ENCODE measurements around the gene SNRPD3.
"Not testable (repeated sequence)": the region's sequence is repeated elsewhere in the genome, so short reads cannot be mapped to it uniquely, and the experiment has no call there.

Gene SNRPD3

DNA sequence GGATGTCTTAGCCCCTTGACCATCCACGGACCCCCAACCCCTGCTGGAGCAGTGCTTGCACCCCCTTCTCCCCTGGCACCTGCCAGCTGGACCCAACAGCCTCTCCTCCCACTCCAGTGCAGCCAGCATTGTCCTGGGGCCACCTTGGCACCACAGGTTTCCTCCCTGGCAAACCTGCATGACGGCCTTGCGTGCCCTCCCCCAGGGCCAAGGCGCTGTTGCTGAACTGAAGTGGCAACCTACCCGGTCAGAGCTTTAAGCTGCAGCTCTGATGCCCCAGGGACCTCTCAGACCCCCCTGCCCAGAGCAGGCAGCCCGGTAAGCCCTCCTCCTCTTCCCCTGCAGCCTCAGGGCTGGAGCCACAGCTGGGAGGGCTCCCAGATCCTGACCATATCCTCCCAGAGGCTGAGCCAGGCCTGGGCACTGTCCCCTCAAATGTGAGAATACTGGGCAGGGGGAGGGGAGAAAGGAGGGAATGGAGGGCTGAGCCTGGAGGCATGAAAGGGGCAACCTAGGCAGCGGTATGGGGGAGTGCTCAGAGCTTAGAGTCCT, 38.8 kb downstream of the SNRPD3 start:
- no peaks in the 10 kb centered on the region for H3K27me3 ChIP-seq (ENCODE audit: insufficient read depth, low read length, poor library complexity, severe bottlenecking)
- H3K9me3 ChIP-seq (ENCODE audit: insufficient read depth, low read depth, low read length): no peaks in the 10 kb centered on the region
- no peaks in the 10 kb centered on the region for H3K36me3 ChIP-seq (ENCODE audit: insufficient read depth, low read length)
- peaks cover 18% of the 10 kb centered on the region for H3K4me1 ChIP-seq (ENCODE audit: insufficient read depth, low read length, poor library complexity, severe bottlenecking)
- TF ChIP-seq, protein P1, sequence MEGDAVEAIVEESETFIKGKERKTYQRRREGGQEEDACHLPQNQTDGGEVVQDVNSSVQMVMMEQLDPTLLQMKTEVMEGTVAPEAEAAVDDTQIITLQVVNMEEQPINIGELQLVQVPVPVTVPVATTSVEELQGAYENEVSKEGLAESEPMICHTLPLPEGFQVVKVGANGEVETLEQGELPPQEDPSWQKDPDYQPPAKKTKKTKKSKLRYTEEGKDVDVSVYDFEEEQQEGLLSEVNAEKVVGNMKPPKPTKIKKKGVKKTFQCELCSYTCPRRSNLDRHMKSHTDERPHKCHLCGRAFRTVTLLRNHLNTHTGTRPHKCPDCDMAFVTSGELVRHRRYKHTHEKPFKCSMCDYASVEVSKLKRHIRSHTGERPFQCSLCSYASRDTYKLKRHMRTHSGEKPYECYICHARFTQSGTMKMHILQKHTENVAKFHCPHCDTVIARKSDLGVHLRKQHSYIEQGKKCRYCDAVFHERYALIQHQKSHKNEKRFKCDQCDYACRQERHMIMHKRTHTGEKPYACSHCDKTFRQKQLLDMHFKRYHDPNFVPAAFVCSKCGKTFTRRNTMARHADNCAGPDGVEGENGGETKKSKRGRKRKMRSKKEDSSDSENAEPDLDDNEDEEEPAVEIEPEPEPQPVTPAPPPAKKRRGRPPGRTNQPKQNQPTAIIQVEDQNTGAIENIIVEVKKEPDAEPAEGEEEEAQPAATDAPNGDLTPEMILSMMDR (conservative IDR thresholded peaks at IDR 0.05; ENCODE audit: low read length): no peak
- no peak for TF ChIP-seq EZH2phosphoT487 (IDR thresholded peaks at IDR 0.05; ENCODE audit: borderline replicate concordance)
- no peak overlapping the region for H3K4me3 ChIP-seq (ENCODE audit: low read length, poor library complexity, severe bottlenecking)
- no peaks in the 10 kb centered on the region for H3F3A ChIP-seq (ENCODE audit: low read depth)
- H2AFZ ChIP-seq (ENCODE audit: low read length): no peak overlapping the region
- H3K9ac ChIP-seq (ENCODE audit: low read depth, low read length, poor library complexity, severe bottlenecking): peak overlapping the region; percentile 52
- H3K79me2 ChIP-seq (ENCODE audit: insufficient read depth, low read length): no peaks in the 10 kb centered on the region
- H3K4me2 ChIP-seq (ENCODE audit: low read depth, low read length, poor library complexity, severe bottlenecking): peak overlapping the region; percentile 33
- no peaks in the 10 kb centered on the region for H3K9me2 ChIP-seq (replicated peaks; ENCODE audit: low read depth, low read length)
- H4K20me1 ChIP-seq (ENCODE audit: insufficient read depth, low read length, poor library complexity, severe bottlenecking): no peaks in the 10 kb centered on the region

DNA sequence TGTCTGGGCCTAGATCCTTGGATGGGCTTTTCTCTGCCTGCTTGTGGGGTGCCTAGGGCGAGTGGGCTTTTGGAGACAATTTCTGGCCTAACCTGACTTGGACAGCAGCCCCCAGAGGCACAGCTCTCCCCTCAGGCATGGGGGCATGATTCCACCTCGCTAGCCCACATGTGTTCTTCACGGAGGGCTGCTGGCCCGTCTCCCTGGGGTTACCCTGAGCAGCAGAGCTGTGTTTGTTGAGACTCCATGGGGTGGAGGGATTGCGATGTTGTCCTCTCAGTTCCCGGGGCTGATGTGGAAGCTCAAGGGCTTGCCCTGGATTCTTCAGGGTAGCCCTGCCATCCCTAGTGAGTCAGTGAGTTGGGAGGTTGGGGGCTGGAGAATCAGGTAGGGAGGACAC, 39.4 kb downstream of the SNRPD3 start:
- no peak for TF ChIP-seq EZH2phosphoT487 (IDR thresholded peaks at IDR 0.05; ENCODE audit: borderline replicate concordance)
- TF ChIP-seq, protein P1 (conservative IDR thresholded peaks at IDR 0.05; ENCODE audit: low read length): no peak
- Histone ChIP-seq H2AFZ (ENCODE audit: low read length) (no peak overlapping the region), H3K4me1 (ENCODE audit: insufficient read depth, low read length, poor library complexity, severe bottlenecking) (peaks cover 22% of the 10 kb centered on the region), H3K4me3 (ENCODE audit: low read length, poor library complexity, severe bottlenecking) (no peak overlapping the region), H3K79me2 (ENCODE audit: insufficient read depth, low read length) (no peaks in the 10 kb centered on the region), H3K4me2 (ENCODE audit: low read depth, low read length, poor library complexity, severe bottlenecking) (peak overlapping the region; percentile 33), H3K36me3 (ENCODE audit: insufficient read depth, low read length) (no peaks in the 10 kb centered on the region), H3K9me3 (ENCODE audit: insufficient read depth, low read depth, low read length) (no peaks in the 10 kb centered on the region), H3K9ac (ENCODE audit: low read depth, low read length, poor library complexity, severe bottlenecking) (peak overlapping the region; percentile 52), H3K27me3 (ENCODE audit: insufficient read depth, low read length, poor library complexity, severe bottlenecking) (no peaks in the 10 kb centered on the region), H3K9me2 (replicated peaks; ENCODE audit: low read depth, low read length) (no peaks in the 10 kb centered on the region), H3F3A (ENCODE audit: low read depth) (no peaks in the 10 kb centered on the region), H4K20me1 (ENCODE audit: insufficient read depth, low read length, poor library complexity, severe bottlenecking) (no peaks in the 10 kb centered on the region)

DNA sequence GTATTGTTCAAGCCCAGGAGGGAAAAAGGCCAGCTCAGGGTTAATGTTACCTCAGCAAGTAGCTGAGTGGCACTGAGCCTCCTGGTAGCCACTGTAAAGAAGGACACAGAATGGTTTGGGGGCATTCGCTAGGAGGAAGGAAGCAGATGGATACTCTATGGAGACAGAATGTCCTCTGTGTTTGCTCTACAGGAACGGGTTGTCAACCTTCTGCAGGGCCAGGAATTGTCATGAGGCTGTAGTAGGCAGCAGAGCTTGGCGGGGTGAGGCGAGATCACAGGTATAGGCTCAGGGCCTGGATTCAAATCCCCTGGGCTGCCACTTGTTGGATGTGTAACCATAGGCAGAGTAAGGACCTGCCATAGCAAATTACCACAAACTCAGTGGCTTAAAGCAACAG, 40.1 kb downstream of the SNRPD3 start:
- Histone ChIP-seq H3K4me3 (ENCODE audit: low read length, poor library complexity, severe bottlenecking) (no peak overlapping the region), H2AFZ (ENCODE audit: low read length) (no peak overlapping the region), H3F3A (ENCODE audit: low read depth) (no peaks in the 10 kb centered on the region), H3K79me2 (ENCODE audit: insufficient read depth, low read length) (no peaks in the 10 kb centered on the region), H3K36me3 (ENCODE audit: insufficient read depth, low read length) (no peaks in the 10 kb centered on the region), H3K27me3 (ENCODE audit: insufficient read depth, low read length, poor library complexity, severe bottlenecking) (no peaks in the 10 kb centered on the region), H4K20me1 (ENCODE audit: insufficient read depth, low read length, poor library complexity, severe bottlenecking) (no peaks in the 10 kb centered on the region), H3K9ac (ENCODE audit: low read depth, low read length, poor library complexity, severe bottlenecking) (no peak overlapping the region), H3K4me1 (ENCODE audit: insufficient read depth, low read length, poor library complexity, severe bottlenecking) (peaks cover 28% of the 10 kb centered on the region), H3K9me2 (replicated peaks; ENCODE audit: low read depth, low read length) (no peaks in the 10 kb centered on the region), H3K9me3 (ENCODE audit: insufficient read depth, low read depth, low read length) (no peaks in the 10 kb centered on the region), H3K4me2 (ENCODE audit: low read depth, low read length, poor library complexity, severe bottlenecking) (no peak overlapping the region)
- TF ChIP-seq, protein P1 (conservative IDR thresholded peaks at IDR 0.05; ENCODE audit: low read length): no peak
- no peak for TF ChIP-seq EZH2phosphoT487 (IDR thresholded peaks at IDR 0.05; ENCODE audit: borderline replicate concordance)

DNA sequence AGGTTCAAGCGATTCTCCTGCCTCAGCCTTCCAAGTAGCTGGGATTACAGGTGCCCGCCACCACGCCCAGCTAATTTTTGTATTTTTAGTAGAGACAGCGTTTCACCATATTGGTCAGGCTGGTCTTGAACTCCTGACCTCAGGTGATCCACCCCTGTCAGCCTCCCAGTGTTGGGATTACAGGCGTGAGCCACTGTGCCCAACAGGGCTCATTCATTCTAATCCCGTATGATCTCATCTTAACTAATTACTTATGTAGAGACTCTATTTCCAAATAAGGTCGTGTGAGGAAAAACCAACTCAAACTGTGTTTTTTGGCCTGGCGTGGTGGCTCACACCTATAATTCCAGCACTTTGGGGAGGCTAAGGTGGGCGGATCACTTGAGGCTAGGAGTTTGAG, 41.3 kb downstream of the SNRPD3 start:
- not testable (repeated sequence) for H3K79me2 ChIP-seq (ENCODE audit: insufficient read depth, low read length)

More for the DNA sequence above, 41.3 kb downstream of the SNRPD3 start:
- not testable (repeated sequence) for H4K20me1 ChIP-seq (ENCODE audit: insufficient read depth, low read length, poor library complexity, severe bottlenecking); H3K9me3 ChIP-seq (ENCODE audit: insufficient read depth, low read depth, low read length); H3K4me2 ChIP-seq (ENCODE audit: low read depth, low read length, poor library complexity, severe bottlenecking); H3K4me3 ChIP-seq (ENCODE audit: low read length, poor library complexity, severe bottlenecking); H2AFZ ChIP-seq (ENCODE audit: low read length); H3K9me2 ChIP-seq (replicated peaks; ENCODE audit: low read depth, low read length); H3F3A ChIP-seq (ENCODE audit: low read depth); H3K27me3 ChIP-seq (ENCODE audit: insufficient read depth, low read length, poor library complexity, severe bottlenecking); H3K36me3 ChIP-seq (ENCODE audit: insufficient read depth, low read length); H3K9ac ChIP-seq (ENCODE audit: low read depth, low read length, poor library complexity, severe bottlenecking)
- peaks cover 40% of the 10 kb centered on the region for H3K4me1 ChIP-seq (ENCODE audit: insufficient read depth, low read length, poor library complexity, severe bottlenecking)

Data from Loucy (cell line).